Activated naive CD8-positive, alpha-beta T cell treated with anti-CD3 and anti-CD28 coated beads, Interleukin-2, amount 10 ng/mL, durations not matched to agents 7 days and 5 days (primary cell): ENCODE results near the gene AKT2. TPM values are rescaled to one million over a fixed set of nuclear protein-coding genes. Genes with fewer than 3 reads are reported as not detected.

Experiments used
- ATAC-seq: fragments of 150-1000 bp; cut with Tn5 transposase; one replicate; pipeline ENCODE4 v1.10.0; 2021; ENCODE audit warnings: low read depth, moderate library complexity
- POLR2A ChIA-PET: fragments of 350-600 bp; sonication (Branson Sonifier 250); formaldehyde crosslinking; loops from one replicate; lab custom pipeline; 2021; ENCODE audit warnings: antibody characterized with exemption; lab: Charles Lee
- DNase-seq: peaks from one replicate; pipeline ENCODE4 v3.0.0; 2021
- H3K27ac Mint-ChIP-seq: one replicate; pipeline ENCODE4 v1.8.0; 2022; ENCODE audit warnings: mild to moderate bottlenecking, mixed read lengths
- H3K27me3 Mint-ChIP-seq: one replicate; pipeline ENCODE4 v1.8.0; 2022; ENCODE audit warnings: mild to moderate bottlenecking, moderate library complexity, mixed read lengths
- H3K36me3 Mint-ChIP-seq: one replicate; pipeline ENCODE4 v1.8.0; 2021; ENCODE audit warnings: mild to moderate bottlenecking, mixed read lengths
- H3K4me1 Mint-ChIP-seq: one replicate; pipeline ENCODE4 v1.8.0; 2021; ENCODE audit warnings: mixed read lengths
- H3K4me3 Mint-ChIP-seq: one replicate; pipeline ENCODE4 v1.8.0; 2022; ENCODE audit warnings: mild to moderate bottlenecking, moderate library complexity, mixed read lengths
- H3K9me3 Mint-ChIP-seq: one replicate; pipeline ENCODE4 v1.8.0; 2021; ENCODE audit warnings: mixed read lengths
- total RNA-seq, 2 experiments: library from RNA; stranded (reverse); gene quantifications; one replicate each; pipeline ENCODE4 v1.2.3, GENCODE V29; 2021

Gene AKT2
- total RNA-seq, 2 experiments from 2014 or later = 164 to 170 TPM

DNA sequence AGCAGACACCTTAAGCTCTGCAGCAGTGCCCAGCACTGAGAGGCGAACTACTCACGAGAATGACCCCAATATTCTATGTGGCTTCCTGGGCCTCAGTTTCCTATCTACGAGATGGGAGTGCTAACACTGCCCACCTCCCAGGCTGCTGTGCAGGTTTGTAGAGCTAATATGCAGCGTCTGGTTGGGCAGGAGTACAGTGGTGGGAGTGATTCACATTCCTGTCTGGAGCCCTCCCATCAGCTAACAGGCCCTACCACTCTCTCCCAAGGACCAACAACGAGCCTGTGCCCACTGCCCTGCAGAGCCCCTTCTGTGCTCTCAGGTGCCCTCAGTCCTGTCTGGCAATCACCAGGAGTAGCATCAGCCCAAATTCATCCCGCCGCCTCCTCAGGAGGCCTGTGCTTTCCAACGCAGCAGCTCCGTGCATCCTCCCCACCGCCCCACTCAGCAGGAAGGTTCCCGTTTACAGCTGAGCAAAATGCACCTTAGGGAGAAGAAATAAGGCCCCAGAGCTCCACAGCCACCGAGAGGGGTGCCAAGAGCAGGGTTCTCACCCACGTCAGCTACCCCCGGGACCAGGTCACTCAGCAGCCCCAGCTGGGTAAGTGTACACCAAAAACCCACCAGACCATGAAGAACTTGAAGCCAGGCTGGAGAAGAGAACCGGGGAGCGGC is 6.6 kb downstream of the AKT2 start:
- Mint-ChIP-seq H3K4me3 (no peak overlapping the region), H3K9me3 (no peaks in the 10 kb centered on the region), H3K4me1 (peaks cover 35% of the 10 kb centered on the region), H3K27ac (no peak overlapping the region), H3K36me3 (peaks cover 4% of the 10 kb centered on the region), H3K27me3 (no peaks in the 10 kb centered on the region)
- DNase-seq (no peak), ATAC-seq (no peak)
- POLR2A ChIA-PET = interaction anchor here (1.0 to 1.4 kb wide), 2 partner anchors 70 to 147 kb away, joined by 3 read pairs; partner anchors contain the start of genes C19orf47, PLD3 and SERTAD1

DNA sequence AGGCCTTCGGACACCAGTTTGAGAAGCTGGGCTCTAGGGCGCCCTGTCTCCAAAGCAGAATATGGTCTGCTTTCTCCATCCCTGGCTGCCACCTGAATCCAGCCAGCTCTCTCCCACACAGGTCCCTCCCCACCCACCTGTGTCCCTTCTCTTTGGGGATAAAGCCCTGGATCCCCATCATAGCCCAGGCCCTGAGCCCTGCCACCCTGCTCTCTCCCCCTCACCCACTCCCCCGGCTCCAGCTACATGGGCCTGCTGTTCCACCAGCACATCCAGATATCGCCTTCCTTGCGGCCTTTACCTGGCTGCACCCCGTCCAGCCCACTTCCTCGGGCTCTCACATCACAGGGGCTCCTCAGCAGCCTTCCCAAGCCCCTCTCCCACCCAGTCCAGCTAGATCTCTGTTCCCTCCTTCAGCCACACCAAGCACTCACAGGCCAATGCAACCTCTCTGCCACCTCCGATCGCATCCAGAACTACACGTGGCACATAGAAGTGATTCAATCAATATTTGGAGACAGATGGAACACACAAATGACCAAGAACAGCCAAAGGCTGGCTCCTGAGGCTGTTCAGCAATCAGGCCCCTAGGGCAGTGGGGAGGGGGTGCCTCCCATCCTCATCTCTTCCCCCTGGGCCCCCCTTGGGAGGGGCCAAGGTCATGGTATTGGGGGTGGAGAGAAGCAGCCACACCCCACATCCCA is 7.6 kb downstream of the AKT2 start:
- POLR2A ChIA-PET = no interaction called here
- Mint-ChIP-seq H3K36me3 (peaks cover 5% of the 10 kb centered on the region), H3K4me1 (peaks cover 31% of the 10 kb centered on the region), H3K27me3 (no peaks in the 10 kb centered on the region), H3K9me3 (no peaks in the 10 kb centered on the region), H3K27ac (peak overlapping the region; percentile 3), H3K4me3 (no peak overlapping the region)
- no peak for ATAC-seq
- no peak for DNase-seq

DNA sequence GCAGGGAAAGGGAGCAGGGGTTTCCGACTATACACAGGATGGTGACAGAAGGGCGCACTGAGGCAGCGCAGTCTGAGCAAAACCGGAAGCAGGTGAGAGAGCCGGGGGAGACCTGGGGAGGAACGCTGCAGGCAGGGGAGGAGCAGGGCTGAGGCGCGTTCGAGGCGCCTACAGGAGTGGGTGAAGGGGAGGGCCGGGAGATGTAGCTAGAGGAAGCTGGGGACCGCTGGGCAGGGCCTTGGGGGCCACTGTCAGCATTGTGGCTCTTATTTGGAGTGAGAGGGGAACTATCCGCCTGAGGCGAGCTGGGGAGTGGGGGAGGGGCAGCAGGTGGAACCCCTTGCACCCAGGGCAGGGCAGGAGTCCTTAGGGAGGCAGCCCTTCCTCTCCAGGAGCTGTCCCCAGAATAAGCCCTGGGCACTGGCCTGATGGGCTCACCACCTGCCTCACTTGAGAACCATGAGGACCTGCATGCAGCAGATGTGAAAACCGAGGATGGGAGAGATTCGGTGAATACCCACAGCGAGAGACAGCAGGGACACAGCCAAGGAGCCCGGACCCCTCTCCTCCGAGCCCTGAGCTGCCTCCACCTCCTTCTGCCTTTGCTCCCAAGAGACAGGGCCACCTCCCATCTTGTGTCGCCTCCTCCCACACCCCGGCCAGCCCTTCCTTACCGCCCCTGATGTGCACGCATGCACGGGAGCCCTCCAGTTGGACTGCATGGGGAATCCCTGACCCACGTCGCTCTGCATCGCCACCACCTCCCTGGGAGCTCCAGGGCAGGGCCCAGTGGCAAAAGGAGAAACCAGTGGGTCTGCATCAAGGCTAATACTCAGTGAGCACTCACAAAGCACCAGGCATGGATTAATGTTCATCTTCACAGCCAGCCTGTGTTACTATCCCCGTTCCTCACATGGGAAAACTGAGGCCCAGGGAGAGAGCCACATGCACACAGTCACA is 10.3 kb downstream of the AKT2 start:
- Mint-ChIP-seq H3K4me1 (peaks cover 33% of the 10 kb centered on the region), H3K4me3 (peak overlapping the region; percentile 76), H3K9me3 (no peaks in the 10 kb centered on the region), H3K36me3 (peaks cover 6% of the 10 kb centered on the region), H3K27me3 (no peaks in the 10 kb centered on the region), H3K27ac (peak overlapping the region; percentile 83)
- POLR2A ChIA-PET = interaction anchor here (1.7 to 2.1 kb wide), 2 partner anchors 9 to 191 kb away, joined by 4 to 12 read pairs; partner anchors contain the start of gene BLVRB
- ATAC-seq (peak; percentile 97), DNase-seq (peak; percentile 65)

DNA sequence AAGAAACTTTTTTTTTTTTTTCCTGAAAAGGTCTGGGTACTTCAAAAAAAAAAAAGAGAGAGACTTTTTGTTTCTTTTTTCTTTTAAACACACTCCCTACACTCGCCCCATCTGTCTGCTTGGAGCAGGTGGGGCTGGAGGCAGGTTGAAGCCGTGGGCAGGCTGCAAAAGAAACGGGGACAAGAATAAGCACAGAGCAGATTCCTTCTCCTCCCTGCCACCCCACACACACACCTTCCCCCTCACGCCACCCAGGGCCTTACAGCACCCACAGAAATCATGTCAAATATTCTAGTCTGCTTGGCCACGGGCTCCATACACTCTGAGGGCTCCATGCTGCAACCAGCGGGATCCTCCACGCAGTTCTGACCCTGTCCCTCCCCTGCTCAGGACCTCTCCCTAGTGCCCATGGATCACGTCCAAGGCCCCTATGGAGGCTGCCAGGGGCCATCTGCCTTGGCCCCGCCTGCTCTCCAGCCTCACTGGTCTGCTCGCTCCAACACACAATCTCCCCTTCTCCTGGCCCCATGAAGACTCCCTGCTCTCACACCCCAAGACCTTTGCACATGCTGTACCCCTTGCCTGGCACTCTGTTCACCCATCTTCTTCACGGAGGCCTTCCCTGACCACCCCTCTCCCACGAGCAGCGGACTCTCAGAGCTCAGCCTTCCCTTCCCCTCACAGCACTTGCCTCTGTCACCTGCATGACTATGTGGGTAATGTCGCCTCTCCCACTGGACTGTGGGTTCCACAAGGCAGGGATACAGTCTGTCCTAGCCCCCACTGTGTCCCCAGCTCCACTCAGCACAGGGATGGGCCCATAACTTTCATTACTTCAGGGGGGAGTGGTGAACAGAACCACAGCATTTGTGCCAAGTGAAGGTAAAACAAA is 11.4 kb downstream of the AKT2 start:
- no peak for ATAC-seq
- Mint-ChIP-seq H3K4me3 (peak overlapping the region; percentile 76), H3K27me3 (no peaks in the 10 kb centered on the region), H3K4me1 (peaks cover 30% of the 10 kb centered on the region), H3K27ac (peak overlapping the region; percentile 83), H3K36me3 (peaks cover 6% of the 10 kb centered on the region), H3K9me3 (no peaks in the 10 kb centered on the region)
- POLR2A ChIA-PET = interaction anchor here (1.7 to 2.1 kb wide), 2 partner anchors 10 to 192 kb away, joined by 4 to 12 read pairs; partner anchors contain the start of gene BLVRB
- no peak for DNase-seq

DNA sequence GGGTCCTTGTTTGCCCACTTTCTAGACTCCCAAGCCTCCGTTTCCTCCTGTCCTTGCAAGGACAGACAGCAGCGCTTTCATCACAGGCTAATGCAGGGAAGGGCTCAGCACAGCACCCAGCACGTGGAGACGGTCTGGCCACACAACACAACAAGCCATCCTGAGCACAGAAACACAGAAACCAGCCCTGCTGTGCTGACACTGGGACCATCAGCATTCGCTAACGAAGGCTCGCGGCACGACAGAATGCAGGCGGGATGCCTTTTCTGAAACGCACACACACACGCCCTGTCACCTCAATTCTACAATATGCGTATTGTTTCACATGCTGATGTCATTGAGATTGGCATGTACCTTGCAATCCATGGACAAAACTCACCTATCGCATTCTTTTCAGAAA is 12.9 kb downstream of the AKT2 start:
- Mint-ChIP-seq H3K36me3 (peaks cover 6% of the 10 kb centered on the region), H3K4me3 (no peak overlapping the region), H3K9me3 (no peaks in the 10 kb centered on the region), H3K27ac (no peak overlapping the region), H3K4me1 (peaks cover 34% of the 10 kb centered on the region), H3K27me3 (no peaks in the 10 kb centered on the region)
- DNase-seq = no peak
- POLR2A ChIA-PET = no interaction called here
- ATAC-seq = no peak

DNA sequence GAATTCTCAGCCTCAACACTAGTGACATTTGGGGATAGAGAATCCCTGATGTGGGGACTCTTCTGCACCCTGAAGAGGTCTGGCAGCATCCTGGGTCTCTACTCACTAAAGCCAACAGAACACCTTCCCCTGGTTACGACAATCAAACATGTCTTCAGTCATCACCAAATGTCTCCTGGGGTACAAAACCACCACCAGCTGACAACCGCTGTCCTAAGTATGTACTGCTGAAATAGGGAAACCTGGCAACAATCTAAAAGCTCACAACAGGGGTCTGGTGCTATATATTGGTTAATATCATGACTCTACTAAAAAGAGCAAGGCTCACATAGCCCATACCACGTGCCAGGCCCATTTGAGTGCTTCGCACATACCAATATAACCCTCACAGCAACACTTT is 13.4 kb downstream of the AKT2 start:
- POLR2A ChIA-PET = no interaction called here
- DNase-seq (no peak), ATAC-seq (no peak)
- no peaks in the 10 kb centered on the region for H3K27me3 Mint-ChIP-seq
- no peak overlapping the region for H3K27ac Mint-ChIP-seq
- peaks cover 6% of the 10 kb centered on the region for H3K36me3 Mint-ChIP-seq
- no peak overlapping the region for H3K4me3 Mint-ChIP-seq
- H3K9me3 Mint-ChIP-seq = no peaks in the 10 kb centered on the region
- H3K4me1 Mint-ChIP-seq = peaks cover 35% of the 10 kb centered on the region

DNA sequence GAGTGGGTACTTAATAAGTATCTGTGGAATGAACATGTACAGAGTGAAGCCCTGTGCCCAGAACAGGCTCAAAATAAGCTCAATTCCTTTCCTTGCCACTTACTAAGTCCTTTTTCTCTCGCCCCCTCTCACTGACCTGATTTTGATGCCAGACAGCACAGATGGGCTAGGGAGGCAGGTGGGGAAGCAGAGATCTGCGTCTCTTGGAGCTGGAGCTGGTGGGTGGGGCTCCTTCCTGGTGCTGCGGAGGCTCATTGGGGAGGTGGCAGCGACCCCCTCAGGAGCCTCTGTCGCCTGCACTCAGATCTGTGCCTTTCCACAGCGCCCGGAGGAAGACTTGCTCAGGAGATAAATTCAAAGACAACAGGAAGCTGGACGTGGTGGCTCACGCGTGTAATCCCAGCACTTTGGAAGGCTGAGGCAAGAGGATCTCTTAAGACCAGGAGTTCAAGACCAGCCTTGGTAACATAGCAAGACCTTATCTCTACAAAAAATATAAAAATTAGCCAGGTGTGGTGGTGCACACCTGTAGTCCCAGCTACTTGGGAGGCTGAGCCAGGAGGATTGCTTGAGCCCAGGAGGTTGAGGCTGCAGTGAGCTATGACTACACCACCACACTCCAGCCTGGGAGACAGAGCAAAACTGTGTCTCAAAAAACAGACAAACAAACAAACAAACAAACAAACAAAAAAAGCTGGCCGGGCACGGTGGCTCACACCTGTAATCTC is 14.6 kb downstream of the AKT2 start:
- Mint-ChIP-seq H3K36me3 (peaks cover 6% of the 10 kb centered on the region), H3K27ac (no peak overlapping the region), H3K27me3 (no peaks in the 10 kb centered on the region), H3K4me3 (no peak overlapping the region), H3K9me3 (no peaks in the 10 kb centered on the region), H3K4me1 (peaks cover 36% of the 10 kb centered on the region)
- ATAC-seq = no peak
- POLR2A ChIA-PET = no interaction called here
- no peak for DNase-seq

DNA sequence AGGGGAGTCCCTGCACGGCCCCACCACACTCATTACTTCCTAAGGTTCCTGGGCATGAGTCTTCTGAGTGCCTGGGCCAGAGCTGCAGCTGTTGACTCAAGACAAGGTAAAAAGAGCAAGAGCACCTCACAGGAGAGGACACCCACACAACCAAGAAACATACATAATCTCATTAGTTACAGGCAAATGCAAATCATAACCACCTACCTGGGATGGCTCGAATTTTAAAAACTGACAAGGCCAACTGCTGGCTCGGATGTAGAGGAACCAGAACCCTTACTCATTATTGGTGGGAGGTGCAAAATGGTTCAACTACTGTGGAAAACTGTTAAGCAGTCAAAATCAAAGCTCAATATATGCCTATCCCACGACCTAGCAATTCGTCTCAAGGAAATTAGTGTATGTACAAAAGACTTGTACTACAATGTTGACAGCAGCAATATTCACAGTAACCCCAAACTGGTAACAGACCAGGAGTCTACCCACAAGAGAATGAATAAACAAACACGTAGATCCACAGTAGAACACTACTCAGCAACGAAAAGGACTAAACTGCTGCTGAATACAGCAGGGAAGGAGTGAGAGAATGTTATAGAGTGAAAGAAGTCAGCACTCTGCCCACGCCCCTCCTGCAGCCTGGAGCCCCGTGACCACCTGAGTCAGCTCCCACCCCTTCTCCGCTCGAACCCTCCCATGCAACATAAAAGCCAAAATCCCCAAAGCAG is 15.8 kb downstream of the AKT2 start:
- ATAC-seq (no peak), DNase-seq (no peak)
- Mint-ChIP-seq H3K27me3 (no peaks in the 10 kb centered on the region), H3K4me1 (peaks cover 28% of the 10 kb centered on the region), H3K36me3 (peaks cover 11% of the 10 kb centered on the region), H3K27ac (no peak overlapping the region), H3K4me3 (no peak overlapping the region), H3K9me3 (no peaks in the 10 kb centered on the region)
- POLR2A ChIA-PET = no interaction called here

DNA sequence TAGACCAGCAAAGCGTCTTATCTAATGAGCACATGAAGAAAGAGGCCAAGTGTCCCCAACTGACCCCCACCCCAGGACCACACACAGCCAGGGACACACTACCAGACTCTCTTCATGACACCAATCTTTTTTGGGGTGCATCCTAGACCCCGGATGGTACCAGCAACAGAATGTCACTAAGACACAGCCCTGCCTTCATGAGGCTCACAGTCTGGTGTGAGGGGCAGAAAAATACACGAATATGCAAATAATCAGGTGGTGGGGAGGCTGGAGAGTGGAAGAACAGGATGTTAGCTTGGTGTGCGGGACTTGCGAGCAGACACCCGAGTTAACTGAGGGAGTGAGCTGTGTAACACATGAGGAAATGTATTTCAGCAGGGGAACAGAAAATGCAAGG is 17.5 kb downstream of the AKT2 start:
- peaks cover 23% of the 10 kb centered on the region for H3K36me3 Mint-ChIP-seq
- peaks cover 19% of the 10 kb centered on the region for H3K4me1 Mint-ChIP-seq
- POLR2A ChIA-PET = no interaction called here
- H3K27ac Mint-ChIP-seq = peak overlapping the region; percentile 33
- no peaks in the 10 kb centered on the region for H3K27me3 Mint-ChIP-seq
- H3K4me3 Mint-ChIP-seq = no peak overlapping the region
- ATAC-seq (no peak), DNase-seq (no peak)
- no peaks in the 10 kb centered on the region for H3K9me3 Mint-ChIP-seq

DNA sequence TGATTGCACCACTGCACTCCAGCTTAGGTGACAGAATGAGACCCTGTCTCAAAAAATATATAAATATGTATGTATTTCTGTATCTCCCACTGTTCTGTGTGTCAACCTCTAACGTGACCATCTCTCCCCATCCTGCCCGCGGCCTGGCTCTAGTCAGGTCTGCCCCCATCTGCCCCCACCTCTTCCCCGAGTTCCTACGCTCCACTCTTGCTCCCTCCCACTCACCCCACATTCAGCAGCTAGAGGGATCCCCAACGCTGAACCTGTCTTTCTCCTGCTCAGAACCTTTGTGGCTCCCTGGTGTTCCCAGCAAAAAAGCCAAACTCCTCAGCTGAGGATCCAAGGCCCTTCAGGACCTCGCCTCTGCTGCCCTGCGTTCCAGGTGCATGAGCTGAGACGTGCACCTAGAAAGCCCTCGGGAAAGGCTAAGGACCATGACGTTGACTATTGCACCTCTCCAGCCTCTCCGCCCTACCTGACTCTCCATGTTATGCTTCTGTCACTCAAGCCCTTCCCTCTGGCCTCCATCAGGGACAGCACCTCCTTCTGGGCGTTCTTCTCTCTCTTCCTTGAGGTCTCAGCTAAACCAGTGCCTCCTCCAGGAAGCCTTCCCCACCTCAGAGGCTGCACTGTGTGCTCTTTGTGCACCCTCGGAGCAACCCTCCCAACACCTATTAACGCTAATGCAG is 18.1 kb downstream of the AKT2 start:
- peaks cover 27% of the 10 kb centered on the region for H3K36me3 Mint-ChIP-seq
- no peaks in the 10 kb centered on the region for H3K9me3 Mint-ChIP-seq
- H3K27me3 Mint-ChIP-seq = no peaks in the 10 kb centered on the region
- ATAC-seq (no peak), DNase-seq (no peak)
- peak overlapping the region; percentile 11 for H3K27ac Mint-ChIP-seq
- H3K4me3 Mint-ChIP-seq = no peak overlapping the region
- H3K4me1 Mint-ChIP-seq = peaks cover 13% of the 10 kb centered on the region
- POLR2A ChIA-PET = no interaction called here

DNA sequence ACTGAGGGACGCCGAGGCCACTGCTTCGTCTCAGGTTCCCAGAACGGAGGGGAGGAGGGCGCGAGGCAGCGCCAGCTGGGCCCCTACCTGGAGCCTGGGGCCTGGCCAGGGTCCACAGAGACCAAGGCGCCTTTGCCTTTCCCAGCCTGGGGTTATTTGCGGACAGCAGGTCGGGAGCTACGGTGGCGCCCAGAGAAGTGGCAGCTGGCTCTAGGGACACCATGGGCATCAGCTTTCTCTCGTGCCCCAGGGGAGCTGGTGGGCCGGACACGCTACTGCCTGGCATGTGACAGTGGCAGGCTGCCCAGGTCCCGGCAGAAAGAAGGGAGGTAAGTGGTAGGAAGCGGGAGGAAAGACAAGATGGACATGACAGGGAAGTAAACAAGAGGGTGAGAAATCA is 19.0 kb downstream of the AKT2 start:
- DNase-seq (no peak), ATAC-seq (no peak)
- Mint-ChIP-seq H3K36me3 (peaks cover 30% of the 10 kb centered on the region), H3K4me1 (peaks cover 11% of the 10 kb centered on the region), H3K9me3 (no peaks in the 10 kb centered on the region), H3K27ac (no peak overlapping the region), H3K27me3 (no peaks in the 10 kb centered on the region), H3K4me3 (no peak overlapping the region)
- POLR2A ChIA-PET = no interaction called here
